ENCODE measurements around the gene RNF212.

Gene RNF212

GRCh38 chr4:1090465-1091440, 22.6 kb downstream of the RNF212 start:
- no peak for TF ChIP-seq FOXP2 (optimal IDR thresholded peaks at IDR 0.05; ENCODE audit: borderline replicate concordance, extremely low read depth, extremely low read length, insufficient read depth)
- TF ChIP-seq POLR2AphosphoS5 (IDR thresholded peaks at IDR 0.05; ENCODE audit: low read depth, low read length) = no peak
- TF ChIP-seq REST (IDR thresholded peaks at IDR 0.05; ENCODE audit: insufficient read depth in 1 of 2, low read depth in 2 of 2, low read length in 2 of 2) = no peak
- no peak for TF ChIP-seq SIN3A (IDR thresholded peaks at IDR 0.05; ENCODE audit: borderline replicate concordance, insufficient read depth, low read length)
- TF ChIP-seq TAF1 (IDR thresholded peaks at IDR 0.05; ENCODE audit: borderline replicate concordance, insufficient read depth, low read length) = no peak

- no peak for TF ChIP-seq REST (IDR thresholded peaks at IDR 0.05; ENCODE audit: insufficient read depth in 1 of 2, low read depth in 2 of 2, low read length in 2 of 2)
- TF ChIP-seq TAF1 (IDR thresholded peaks at IDR 0.05; ENCODE audit: borderline replicate concordance, insufficient read depth, low read length) = no peak
- no peak for TF ChIP-seq POLR2AphosphoS5 (IDR thresholded peaks at IDR 0.05; ENCODE audit: low read depth, low read length)
- TF ChIP-seq SIN3A (IDR thresholded peaks at IDR 0.05; ENCODE audit: borderline replicate concordance, insufficient read depth, low read length) = no peak
- TF ChIP-seq FOXP2 (optimal IDR thresholded peaks at IDR 0.05; ENCODE audit: borderline replicate concordance, extremely low read depth, extremely low read length, insufficient read depth) = no peak
These were observed 23.3 kb downstream of the RNF212 start for GRCh38 chr4:1090036-1090435.

- TF ChIP-seq POLR2AphosphoS5 (IDR thresholded peaks at IDR 0.05; ENCODE audit: low read depth, low read length) (no peak), SIN3A (IDR thresholded peaks at IDR 0.05; ENCODE audit: borderline replicate concordance, insufficient read depth, low read length) (no peak), FOXP2 (optimal IDR thresholded peaks at IDR 0.05; ENCODE audit: borderline replicate concordance, extremely low read depth, extremely low read length, insufficient read depth) (no peak), TAF1 (IDR thresholded peaks at IDR 0.05; ENCODE audit: borderline replicate concordance, insufficient read depth, low read length) (no peak), REST (IDR thresholded peaks at IDR 0.05; ENCODE audit: insufficient read depth in 1 of 2, low read depth in 2 of 2, low read length in 2 of 2) (no peak)
These were observed 26.0 kb downstream of the RNF212 start for GRCh38 chr4:1087371-1087770.

- no peak for TF ChIP-seq REST (IDR thresholded peaks at IDR 0.05; ENCODE audit: insufficient read depth in 1 of 2, low read depth in 2 of 2, low read length in 2 of 2)
- no peak for TF ChIP-seq FOXP2 (optimal IDR thresholded peaks at IDR 0.05; ENCODE audit: borderline replicate concordance, extremely low read depth, extremely low read length, insufficient read depth)
- no peak for TF ChIP-seq POLR2AphosphoS5 (IDR thresholded peaks at IDR 0.05; ENCODE audit: low read depth, low read length)
- TF ChIP-seq SIN3A (IDR thresholded peaks at IDR 0.05; ENCODE audit: borderline replicate concordance, insufficient read depth, low read length) = no peak
- TF ChIP-seq TAF1 (IDR thresholded peaks at IDR 0.05; ENCODE audit: borderline replicate concordance, insufficient read depth, low read length) = no peak
These were observed 27.4 kb downstream of the RNF212 start for GRCh38 chr4:1086011-1086410.
